ENCODE measurements around the gene GAP43.
"Not testable (repeated sequence)": the region's sequence is repeated elsewhere in the genome, so short reads cannot be mapped to it uniquely, and the experiment has no call there.

The GAP43 gene

GRCh38 chr3:115702598-115702997 is 79.3 kb downstream of the GAP43 start:
- no peak for DNase-seq

GRCh38 chr3:115704661-115705338 is 81.5 kb downstream of the GAP43 start:
- DNase-seq = no peak

GRCh38 chr3:115706311-115706829 is 83.1 kb downstream of the GAP43 start:
- no peak for DNase-seq

- no peak for DNase-seq
Observed at GRCh38 chr3:115708540-115708939, 85.2 kb downstream of the GAP43 start.

- DNase-seq = no peak
Observed at GRCh38 chr3:115709093-115709492, 85.8 kb downstream of the GAP43 start.

GRCh38 chr3:115709931-115710330 is 86.6 kb downstream of the GAP43 start:
- no peak for DNase-seq

- DNase-seq = no peak
Observed at GRCh38 chr3:115710799-115711198, 87.5 kb downstream of the GAP43 start.

GRCh38 chr3:115712871-115713270 is 89.6 kb downstream of the GAP43 start:
- DNase-seq = no peak

- DNase-seq = no peak
Observed at GRCh38 chr3:115713284-115713683, 90.0 kb downstream of the GAP43 start.

- no peak for DNase-seq
Observed at GRCh38 chr3:115715241-115715745, 92.0 kb downstream of the GAP43 start.

- no peak for DNase-seq
Observed at GRCh38 chr3:115720983-115721382, 97.7 kb downstream of the GAP43 start.

GRCh38 chr3:115725800-115726199 is 102.5 kb downstream of the GAP43 start:
- no peak for DNase-seq

GRCh38 chr3:115727135-115727534 is 103.8 kb downstream of the GAP43 start:
- no peak for DNase-seq

- DNase-seq = no peak
Observed at GRCh38 chr3:115728013-115728412, 104.7 kb downstream of the GAP43 start.

GRCh38 chr3:115736341-115736740 is 113.0 kb downstream of the GAP43 start:
- not testable (repeated sequence) for DNase-seq

GRCh38 chr3:115741650-115742049 is 118.3 kb downstream of the GAP43 start:
- DNase-seq = no peak

GRCh38 chr3:115744516-115744915 is 121.2 kb downstream of the GAP43 start:
- not testable (repeated sequence) for DNase-seq

GRCh38 chr3:115752978-115753377 is 129.7 kb downstream of the GAP43 start:
- DNase-seq = not testable (repeated sequence)

- no peak for DNase-seq
Observed at GRCh38 chr3:115758076-115758763, 134.9 kb downstream of the GAP43 start.

GRCh38 chr3:115760716-115761115 is 137.4 kb downstream of the GAP43 start:
- no peak for DNase-seq

- DNase-seq = no peak
Observed at GRCh38 chr3:115761927-115762305, 138.6 kb downstream of the GAP43 start.

GRCh38 chr3:115766587-115767482 is 143.5 kb downstream of the GAP43 start:
- DNase-seq = no peak

GRCh38 chr3:115768661-115769060 is 145.4 kb downstream of the GAP43 start:
- no peak for DNase-seq

Measured in stimulated activated CD4-positive, alpha-beta T cell treated with anti-CD3 and anti-CD28 coated beads, Interleukin-2, amount 100 ng/mL, for 48 hours (primary cell).